AG04450 (cell line): ENCODE data around the gene ADAMTSL1. TPM values are rescaled to one million over a fixed set of nuclear protein-coding genes. Genes with fewer than 3 reads are reported as not detected.

ENCODE experiments used
- CTCF ChIA-PET: fragments of 300-600, 350-600 bp; formaldehyde crosslinking; extraction: SDS; loops from one replicate; lab custom pipeline; 2022; ENCODE audit warnings: antibody characterized with exemption, inconsistent platforms; lab: Charles Lee
- POLR2A ChIA-PET: fragments of 350-600 bp; formaldehyde crosslinking; extraction: SDS; loops from one replicate; lab custom pipeline; 2021; ENCODE audit warnings: antibody characterized with exemption, inconsistent platforms; lab: Yijun Ruan, JAX
- DNase-seq: peaks from one replicate; pipeline ENCODE4 v3.0.0-alpha.2; 2011; ENCODE audit warnings: low read depth, low spot score
- H3K27ac ChIP-seq: one replicate; pipeline ENCODE4 v1.5.1; 2012; ENCODE audit warnings: low read depth, low read length, control low read depth
- H3K27me3 ChIP-seq: one replicate; pipeline ENCODE4 v1.6.0; 2012; ENCODE audit warnings: low read length; ENCODE audit not compliant: control insufficient read depth, insufficient read depth
- H3K4me3 ChIP-seq: 2 replicates; pipeline ENCODE4 v1.5.1; 2011; ENCODE audit warnings: mild to moderate bottlenecking, low read depth, low read length, control low read depth
- H3K9me3 ChIP-seq: 2 replicates; pipeline ENCODE4 v1.5.1; 2012; ENCODE audit warnings: low read length; ENCODE audit not compliant: control insufficient read depth, insufficient read depth
- CTCF ChIP-seq: IDR thresholded peaks from 2 replicates; pipeline ENCODE4 v1.5.1; 2011; ENCODE audit warnings: low read depth, low read length, control low read depth, inconsistent platforms
- polyA plus RNA-seq: library from polyadenylated mRNA; depleted of rRNA; stranded (reverse); fragments of >200 nt; gene quantifications from 2 replicates; pipeline ENCODE4 v1.2.3, GENCODE V29; 2011

Gene ADAMTSL1
- polyA plus RNA-seq, 1 experiment, result 22.2 TPM

- H3K4me3 ChIP-seq, result no peak overlapping the region
- H3K9me3 ChIP-seq, result no peaks in the 10 kb centered on the region
- DNase-seq, result no peak
- POLR2A ChIA-PET, result no interaction called here
- TF ChIP-seq CTCF, result no peak
- H3K27me3 ChIP-seq, result no peaks in the 10 kb centered on the region
- CTCF ChIA-PET, result interaction anchor here (0.6 to 0.7 kb wide), 2 partner anchors 427 to 485 kb away, joined by 3 to 5 read pairs; no protein-coding TSS in a partner anchor
- no peak overlapping the region for H3K27ac ChIP-seq
Measured at GRCh38 chr9:18739641-18740318, 265.8 kb downstream of the ADAMTSL1 start.

- H3K27me3 ChIP-seq, result no peaks in the 10 kb centered on the region
- no peaks in the 10 kb centered on the region for H3K9me3 ChIP-seq
- no peak overlapping the region for H3K27ac ChIP-seq
- DNase-seq, result no peak
- ChIA-PET CTCF (no interaction called here), POLR2A (no interaction called here)
- TF ChIP-seq CTCF, result no peak
- H3K4me3 ChIP-seq, result no peak overlapping the region
Measured at GRCh38 chr9:18741359-18741758, 267.4 kb downstream of the ADAMTSL1 start.

DNA sequence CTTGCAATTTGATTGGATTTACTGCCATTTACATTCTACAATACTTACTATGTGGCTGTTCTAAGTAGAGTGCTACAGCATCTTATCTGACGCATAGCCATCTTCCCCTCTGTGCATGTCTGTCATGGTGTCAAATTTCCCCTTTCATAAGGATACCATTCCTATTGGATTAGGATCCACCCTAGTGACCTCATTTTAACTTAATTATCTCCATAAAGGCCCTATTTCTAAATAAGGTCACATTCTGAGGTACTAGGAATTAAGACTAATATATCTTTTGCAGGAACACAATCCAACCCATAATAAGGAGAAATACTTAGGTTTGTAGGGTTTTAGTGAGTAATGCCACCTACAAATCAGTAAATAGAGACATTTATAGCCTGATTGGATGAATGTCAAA is 268.0 kb downstream of the ADAMTSL1 start:
- TF ChIP-seq CTCF, result no peak
- ChIA-PET POLR2A (no interaction called here), CTCF (no interaction called here)
- DNase-seq, result no peak
- no peak overlapping the region for H3K4me3 ChIP-seq
- no peaks in the 10 kb centered on the region for H3K9me3 ChIP-seq
- no peaks in the 10 kb centered on the region for H3K27me3 ChIP-seq
- no peak overlapping the region for H3K27ac ChIP-seq

GRCh38 chr9:18743421-18743820 is 269.5 kb downstream of the ADAMTSL1 start:
- no peak overlapping the region for H3K4me3 ChIP-seq
- H3K27me3 ChIP-seq, result no peaks in the 10 kb centered on the region
- POLR2A ChIA-PET, result no interaction called here

More at GRCh38 chr9:18743421-18743820, 269.5 kb downstream of the ADAMTSL1 start:
- CTCF ChIA-PET, result no interaction called here
- TF ChIP-seq CTCF, result no peak
- Histone ChIP-seq H3K27ac (no peak overlapping the region), H3K9me3 (no peaks in the 10 kb centered on the region)
- no peak for DNase-seq
